K562 (cell line): ENCODE data around the gene ANP32B. TPM values are rescaled to one million over a fixed set of nuclear protein-coding genes. Genes with fewer than 3 reads are reported as not detected.
A peak's percentile ranks its signal among the peaks of the same experiment; 100 is the strongest.

Experiments used
- HEY1 ChIP-seq: fragments of 250-450 bp; sonication (Bioruptor Pico); IDR thresholded peaks from 2 replicates; pipeline ENCODE4 v1.5.0; 2020; ENCODE audit warnings: mild to moderate bottlenecking, moderate library complexity, borderline replicate concordance
- HIVEP1 ChIP-seq: fragments of 250-450 bp; sonication (Bioruptor Pico); IDR thresholded peaks from 2 replicates; pipeline ENCODE4 v1.4.0; 2020; ENCODE audit warnings: mild to moderate bottlenecking
- JUND ChIP-seq, 2 experiments: IDR thresholded peaks; 2 replicates in 1 of 2; 3 replicates in 1 of 2; pipeline ENCODE4 v1.6.1; 2011; ENCODE audit warnings: borderline replicate concordance in 2 of 2, low read depth in 2 of 2, low read length in 2 of 2, improper control_type of control experiment in 1 of 2, missing biosample characterization in 1 of 2, missing genetic modification characterization in 1 of 2, missing genetic modification reagents in 1 of 2
- KAT8 ChIP-seq: fragments of 450-650 bp; IDR thresholded peaks from 2 replicates; pipeline ENCODE4 v1.6.1; 2016; ENCODE audit warnings: low read depth, mild to moderate bottlenecking
- KDM1A ChIP-seq, 2 experiments: fragments of 450-650 bp; IDR thresholded peaks; 2 replicates each; pipeline ENCODE4 v1.6.1; 2016; ENCODE audit warnings: mild to moderate bottlenecking in 2 of 2
- MIER1 ChIP-seq: fragments of 450-650 bp; IDR thresholded peaks from 2 replicates; pipeline ENCODE4 v1.6.1; 2016; ENCODE audit warnings: antibody characterized with exemption, mild to moderate bottlenecking, low read depth
- SMAD3 ChIP-seq: fragments of 450-650 bp; formaldehyde crosslinking; conservative IDR thresholded peaks from 2 replicates; pipeline ENCODE4 v1.4.0; 2020; ENCODE audit warnings: mild to moderate bottlenecking
- ZKSCAN1 ChIP-seq: fragments of 150-350 bp; IDR thresholded peaks from 2 replicates; pipeline ENCODE4 v1.6.1; 2016; ENCODE audit warnings: low read depth, low read length
- polyA plus RNA-seq, 8 experiments: library from polyadenylated mRNA; depleted of rRNA in 4 of 8; stranded (reverse) in 5 of 8; unstranded in 3 of 8; fragments of >200 nt; fragmentation: Nextera tagmentation in 2 of 8; fragmentation: Illumina TruSeq in 1 of 8; extraction: Ambion mirVana in 2 of 8; extraction: Trizol in 1 of 8; gene quantifications; 2 replicates each; pipeline versions ENCODE4 v1.2.1 to v1.2.3, GENCODE V29; 2011 to 2014; ENCODE audit warnings: inconsistent platforms in 1 of 8, missing spikeins in 1 of 8
- total RNA-seq, 7 experiments: library from RNA; depleted of rRNA in 6 of 7; stranded (reverse); fragments of >200 nt in 6 of 7; fragmentation: Illumina TruSeq in 2 of 7; extraction: Trizol in 2 of 7; gene quantifications; 2 replicates each; pipeline versions ENCODE4 v1.2.1 to v1.2.3, GENCODE V29; 2011 to 2021; ENCODE audit warnings: low replicate concordance in 1 of 7
- TF ChIP-seq, protein P1 (sequence below): sonication (generic); formaldehyde crosslinking; IDR thresholded peaks from 2 replicates; pipeline ENCODE4 v1.8.0; 2023; ENCODE audit warnings: mild to moderate bottlenecking, missing genetic modification reagents
- TF ChIP-seq, protein P2 (sequence below), 2 experiments: IDR thresholded peaks; 2 replicates each; pipeline ENCODE4 v1.6.1; 2011; ENCODE audit warnings: borderline replicate concordance in 1 of 2, control low read depth in 1 of 2, low read depth in 1 of 2, low read length in 1 of 2, mild to moderate bottlenecking in 1 of 2, mixed read lengths in 1 of 2, moderate library complexity in 1 of 2; ENCODE audit not compliant: insufficient read depth in 1 of 2, insufficient read length in 1 of 2, poor library complexity in 1 of 2, severe bottlenecking in 1 of 2; ENCODE audit errors: extremely low read depth in 1 of 2
- TF ChIP-seq, protein P3 (sequence below): fragments of 450-650 bp; conservative IDR thresholded peaks from 2 replicates; pipeline ENCODE4 v1.6.1; 2016; ENCODE audit warnings: missing genetic modification characterization, low read depth, mild to moderate bottlenecking, missing compliant biosample characterization, moderate library complexity
- TF ChIP-seq, protein P4 (sequence below): fragments of 450-650 bp; IDR thresholded peaks from 2 replicates; pipeline ENCODE4 v1.6.1; 2017; ENCODE audit warnings: antibody characterized with exemption, mild to moderate bottlenecking
- TF ChIP-seq, protein P5 (sequence below): fragments of 450-650 bp; formaldehyde crosslinking; IDR thresholded peaks from 2 replicates; pipeline ENCODE4 v1.4.0; 2022; ENCODE audit warnings: missing genetic modification characterization

ANP32B gene
- total and polyA plus RNA-seq, 9 of the 15 experiments (the other 6 are each of a cell fraction or from before 2014, with no cell fraction given) = 68.9 to 815 (median 141) TPM

DNA sequence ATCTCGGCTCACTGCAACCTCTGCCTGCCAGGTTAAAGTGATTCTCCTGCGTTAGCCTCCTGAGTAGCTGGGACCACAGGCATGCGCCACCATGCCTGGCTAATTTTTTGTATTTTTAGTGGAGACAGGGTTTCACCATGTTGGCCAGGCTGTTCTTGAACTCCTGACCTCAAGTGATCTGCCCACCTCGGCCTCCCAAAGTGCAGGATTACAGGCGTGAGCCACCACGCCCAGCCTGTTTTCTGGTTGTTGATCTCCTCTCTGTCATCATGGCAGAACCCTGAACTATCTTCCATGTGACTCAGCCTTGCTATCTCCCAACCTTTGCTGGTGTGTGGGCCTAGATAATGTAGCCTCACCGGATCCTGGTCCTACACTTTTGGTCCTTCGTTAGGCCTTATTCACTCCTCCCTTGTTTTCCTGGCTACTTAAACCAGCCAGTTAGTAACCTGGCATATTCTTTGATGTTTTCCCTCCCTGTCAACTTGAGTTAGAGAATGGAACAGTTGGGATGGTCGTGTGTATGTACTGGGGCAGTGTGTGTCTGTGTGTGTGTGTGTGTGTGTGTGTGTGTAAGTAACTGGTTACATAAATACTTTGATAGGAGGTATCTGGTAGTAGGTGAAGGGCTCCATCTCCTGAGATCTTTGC is 22.3 kb upstream of the ANP32B start (continued):
- TF ChIP-seq, protein P1, sequence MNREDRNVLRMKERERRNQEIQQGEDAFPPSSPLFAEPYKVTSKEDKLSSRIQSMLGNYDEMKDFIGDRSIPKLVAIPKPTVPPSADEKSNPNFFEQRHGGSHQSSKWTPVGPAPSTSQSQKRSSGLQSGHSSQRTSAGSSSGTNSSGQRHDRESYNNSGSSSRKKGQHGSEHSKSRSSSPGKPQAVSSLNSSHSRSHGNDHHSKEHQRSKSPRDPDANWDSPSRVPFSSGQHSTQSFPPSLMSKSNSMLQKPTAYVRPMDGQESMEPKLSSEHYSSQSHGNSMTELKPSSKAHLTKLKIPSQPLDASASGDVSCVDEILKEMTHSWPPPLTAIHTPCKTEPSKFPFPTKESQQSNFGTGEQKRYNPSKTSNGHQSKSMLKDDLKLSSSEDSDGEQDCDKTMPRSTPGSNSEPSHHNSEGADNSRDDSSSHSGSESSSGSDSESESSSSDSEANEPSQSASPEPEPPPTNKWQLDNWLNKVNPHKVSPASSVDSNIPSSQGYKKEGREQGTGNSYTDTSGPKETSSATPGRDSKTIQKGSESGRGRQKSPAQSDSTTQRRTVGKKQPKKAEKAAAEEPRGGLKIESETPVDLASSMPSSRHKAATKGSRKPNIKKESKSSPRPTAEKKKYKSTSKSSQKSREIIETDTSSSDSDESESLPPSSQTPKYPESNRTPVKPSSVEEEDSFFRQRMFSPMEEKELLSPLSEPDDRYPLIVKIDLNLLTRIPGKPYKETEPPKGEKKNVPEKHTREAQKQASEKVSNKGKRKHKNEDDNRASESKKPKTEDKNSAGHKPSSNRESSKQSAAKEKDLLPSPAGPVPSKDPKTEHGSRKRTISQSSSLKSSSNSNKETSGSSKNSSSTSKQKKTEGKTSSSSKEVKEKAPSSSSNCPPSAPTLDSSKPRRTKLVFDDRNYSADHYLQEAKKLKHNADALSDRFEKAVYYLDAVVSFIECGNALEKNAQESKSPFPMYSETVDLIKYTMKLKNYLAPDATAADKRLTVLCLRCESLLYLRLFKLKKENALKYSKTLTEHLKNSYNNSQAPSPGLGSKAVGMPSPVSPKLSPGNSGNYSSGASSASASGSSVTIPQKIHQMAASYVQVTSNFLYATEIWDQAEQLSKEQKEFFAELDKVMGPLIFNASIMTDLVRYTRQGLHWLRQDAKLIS (CRISPR knock-in tag) = peak; percentile 78
- TF ChIP-seq, protein P2, sequence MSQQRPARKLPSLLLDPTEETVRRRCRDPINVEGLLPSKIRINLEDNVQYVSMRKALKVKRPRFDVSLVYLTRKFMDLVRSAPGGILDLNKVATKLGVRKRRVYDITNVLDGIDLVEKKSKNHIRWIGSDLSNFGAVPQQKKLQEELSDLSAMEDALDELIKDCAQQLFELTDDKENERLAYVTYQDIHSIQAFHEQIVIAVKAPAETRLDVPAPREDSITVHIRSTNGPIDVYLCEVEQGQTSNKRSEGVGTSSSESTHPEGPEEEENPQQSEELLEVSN (IDR thresholded peaks at IDR 0.05; ENCODE audit: borderline replicate concordance in 1 of 2, extremely low read depth in 1 of 2, insufficient read depth in 1 of 2, insufficient read length in 1 of 2, low read depth in 1 of 2, low read length in 1 of 2, poor library complexity in 1 of 2, severe bottlenecking in 1 of 2) = peak in 1 of 2 experiments; percentile 15
- TF ChIP-seq KDM1A (IDR thresholded peaks at IDR 0.05) (peak; percentile 94 to 96), SMAD3 (CRISPR knock-in tag) (peak; percentile 52; the same call in 1 of the 2 replicates), JUND (IDR thresholded peaks at IDR 0.05; ENCODE audit: borderline replicate concordance, low read depth, low read length) (peak; percentile 96), JUND (tag; IDR thresholded peaks at IDR 0.05; ENCODE audit: borderline replicate concordance, low read depth, low read length) (peak; percentile 94; the same call in 2 of the 3 replicates), MIER1 (0 out of 2 replicates have a peak, but pooled peaks have one; percentile 52), ZKSCAN1 (peak; percentile 73), HIVEP1 (0 out of 2 replicates have a peak, but pooled peaks have one; percentile 14), KAT8 (0 out of 2 replicates have a peak, but pooled peaks have one; percentile 1), HEY1 (CRISPR knock-in tag) (0 out of 2 replicates have a peak, but pooled peaks have one; percentile 55)
- TF ChIP-seq, protein P3, sequence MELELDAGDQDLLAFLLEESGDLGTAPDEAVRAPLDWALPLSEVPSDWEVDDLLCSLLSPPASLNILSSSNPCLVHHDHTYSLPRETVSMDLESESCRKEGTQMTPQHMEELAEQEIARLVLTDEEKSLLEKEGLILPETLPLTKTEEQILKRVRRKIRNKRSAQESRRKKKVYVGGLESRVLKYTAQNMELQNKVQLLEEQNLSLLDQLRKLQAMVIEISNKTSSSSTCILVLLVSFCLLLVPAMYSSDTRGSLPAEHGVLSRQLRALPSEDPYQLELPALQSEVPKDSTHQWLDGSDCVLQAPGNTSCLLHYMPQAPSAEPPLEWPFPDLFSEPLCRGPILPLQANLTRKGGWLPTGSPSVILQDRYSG (tag) = peak; percentile 86; the same call in 1 of the 2 replicates
- TF ChIP-seq, protein P4, sequence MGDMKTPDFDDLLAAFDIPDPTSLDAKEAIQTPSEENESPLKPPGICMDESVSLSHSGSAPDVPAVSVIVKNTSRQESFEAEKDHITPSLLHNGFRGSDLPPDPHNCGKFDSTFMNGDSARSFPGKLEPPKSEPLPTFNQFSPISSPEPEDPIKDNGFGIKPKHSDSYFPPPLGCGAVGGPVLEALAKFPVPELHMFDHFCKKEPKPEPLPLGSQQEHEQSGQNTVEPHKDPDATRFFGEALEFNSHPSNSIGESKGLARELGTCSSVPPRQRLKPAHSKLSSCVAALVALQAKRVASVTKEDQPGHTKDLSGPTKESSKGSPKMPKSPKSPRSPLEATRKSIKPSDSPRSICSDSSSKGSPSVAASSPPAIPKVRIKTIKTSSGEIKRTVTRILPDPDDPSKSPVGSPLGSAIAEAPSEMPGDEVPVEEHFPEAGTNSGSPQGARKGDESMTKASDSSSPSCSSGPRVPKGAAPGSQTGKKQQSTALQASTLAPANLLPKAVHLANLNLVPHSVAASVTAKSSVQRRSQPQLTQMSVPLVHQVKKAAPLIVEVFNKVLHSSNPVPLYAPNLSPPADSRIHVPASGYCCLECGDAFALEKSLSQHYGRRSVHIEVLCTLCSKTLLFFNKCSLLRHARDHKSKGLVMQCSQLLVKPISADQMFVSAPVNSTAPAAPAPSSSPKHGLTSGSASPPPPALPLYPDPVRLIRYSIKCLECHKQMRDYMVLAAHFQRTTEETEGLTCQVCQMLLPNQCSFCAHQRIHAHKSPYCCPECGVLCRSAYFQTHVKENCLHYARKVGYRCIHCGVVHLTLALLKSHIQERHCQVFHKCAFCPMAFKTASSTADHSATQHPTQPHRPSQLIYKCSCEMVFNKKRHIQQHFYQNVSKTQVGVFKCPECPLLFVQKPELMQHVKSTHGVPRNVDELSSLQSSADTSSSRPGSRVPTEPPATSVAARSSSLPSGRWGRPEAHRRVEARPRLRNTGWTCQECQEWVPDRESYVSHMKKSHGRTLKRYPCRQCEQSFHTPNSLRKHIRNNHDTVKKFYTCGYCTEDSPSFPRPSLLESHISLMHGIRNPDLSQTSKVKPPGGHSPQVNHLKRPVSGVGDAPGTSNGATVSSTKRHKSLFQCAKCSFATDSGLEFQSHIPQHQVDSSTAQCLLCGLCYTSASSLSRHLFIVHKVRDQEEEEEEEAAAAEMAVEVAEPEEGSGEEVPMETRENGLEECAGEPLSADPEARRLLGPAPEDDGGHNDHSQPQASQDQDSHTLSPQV = peak; percentile 99
- TF ChIP-seq, protein P5, sequence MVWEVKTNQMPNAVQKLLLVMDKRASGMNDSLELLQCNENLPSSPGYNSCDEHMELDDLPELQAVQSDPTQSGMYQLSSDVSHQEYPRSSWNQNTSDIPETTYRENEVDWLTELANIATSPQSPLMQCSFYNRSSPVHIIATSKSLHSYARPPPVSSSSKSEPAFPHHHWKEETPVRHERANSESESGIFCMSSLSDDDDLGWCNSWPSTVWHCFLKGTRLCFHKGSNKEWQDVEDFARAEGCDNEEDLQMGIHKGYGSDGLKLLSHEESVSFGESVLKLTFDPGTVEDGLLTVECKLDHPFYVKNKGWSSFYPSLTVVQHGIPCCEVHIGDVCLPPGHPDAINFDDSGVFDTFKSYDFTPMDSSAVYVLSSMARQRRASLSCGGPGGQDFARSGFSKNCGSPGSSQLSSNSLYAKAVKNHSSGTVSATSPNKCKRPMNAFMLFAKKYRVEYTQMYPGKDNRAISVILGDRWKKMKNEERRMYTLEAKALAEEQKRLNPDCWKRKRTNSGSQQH = peak; percentile 71
